Astrocyte of the spinal cord (primary cell): Measurements from ENCODE around the gene RBM26.

Source experiments
- DNase-seq: peaks from one replicate; pipeline ENCODE4 v3.0.0; 2011; ENCODE audit warnings: low read depth, low spot score
- H3K4me3 ChIP-seq: 2 replicates; pipeline ENCODE4 v1.5.1; 2011; ENCODE audit warnings: low read depth, mild to moderate bottlenecking, low read length, moderate library complexity
- in situ Hi-C: cut with HindIII; loops from 2 replicates; pipeline ENCODE4 v1.10.0; 2017; ENCODE audit warnings: low sequenced_read_pairs
- TF ChIP-seq, protein P1 (sequence below): IDR thresholded peaks from 2 replicates; pipeline ENCODE4 v1.5.1; 2012; ENCODE audit warnings: low read depth, mild to moderate bottlenecking, low read length, inconsistent platforms

Gene RBM26

DNA sequence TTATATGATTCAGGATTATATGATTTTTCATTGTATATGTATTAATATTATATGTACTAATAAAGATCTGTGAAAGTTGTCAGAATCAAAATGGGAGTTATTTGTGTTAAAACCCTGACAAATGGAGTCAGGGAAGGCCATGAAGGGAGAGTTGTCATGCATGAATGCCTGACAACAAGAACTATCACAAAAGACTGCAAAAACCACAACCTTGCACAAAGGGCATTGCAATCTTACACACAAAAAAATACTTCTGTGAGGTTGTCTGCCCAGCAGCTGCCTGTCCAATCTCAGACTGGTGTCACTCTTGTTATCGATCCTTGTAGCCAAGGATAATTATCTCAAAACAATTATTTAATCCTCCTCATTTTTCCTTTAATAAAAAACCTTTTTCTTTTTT is 21.2 kb upstream of the RBM26 start:
- H3K4me3 ChIP-seq: no peak overlapping the region
- in situ Hi-C loops: no loop called here
- DNase-seq: no peak
- TF ChIP-seq, protein P1, sequence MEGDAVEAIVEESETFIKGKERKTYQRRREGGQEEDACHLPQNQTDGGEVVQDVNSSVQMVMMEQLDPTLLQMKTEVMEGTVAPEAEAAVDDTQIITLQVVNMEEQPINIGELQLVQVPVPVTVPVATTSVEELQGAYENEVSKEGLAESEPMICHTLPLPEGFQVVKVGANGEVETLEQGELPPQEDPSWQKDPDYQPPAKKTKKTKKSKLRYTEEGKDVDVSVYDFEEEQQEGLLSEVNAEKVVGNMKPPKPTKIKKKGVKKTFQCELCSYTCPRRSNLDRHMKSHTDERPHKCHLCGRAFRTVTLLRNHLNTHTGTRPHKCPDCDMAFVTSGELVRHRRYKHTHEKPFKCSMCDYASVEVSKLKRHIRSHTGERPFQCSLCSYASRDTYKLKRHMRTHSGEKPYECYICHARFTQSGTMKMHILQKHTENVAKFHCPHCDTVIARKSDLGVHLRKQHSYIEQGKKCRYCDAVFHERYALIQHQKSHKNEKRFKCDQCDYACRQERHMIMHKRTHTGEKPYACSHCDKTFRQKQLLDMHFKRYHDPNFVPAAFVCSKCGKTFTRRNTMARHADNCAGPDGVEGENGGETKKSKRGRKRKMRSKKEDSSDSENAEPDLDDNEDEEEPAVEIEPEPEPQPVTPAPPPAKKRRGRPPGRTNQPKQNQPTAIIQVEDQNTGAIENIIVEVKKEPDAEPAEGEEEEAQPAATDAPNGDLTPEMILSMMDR: no peak

DNA sequence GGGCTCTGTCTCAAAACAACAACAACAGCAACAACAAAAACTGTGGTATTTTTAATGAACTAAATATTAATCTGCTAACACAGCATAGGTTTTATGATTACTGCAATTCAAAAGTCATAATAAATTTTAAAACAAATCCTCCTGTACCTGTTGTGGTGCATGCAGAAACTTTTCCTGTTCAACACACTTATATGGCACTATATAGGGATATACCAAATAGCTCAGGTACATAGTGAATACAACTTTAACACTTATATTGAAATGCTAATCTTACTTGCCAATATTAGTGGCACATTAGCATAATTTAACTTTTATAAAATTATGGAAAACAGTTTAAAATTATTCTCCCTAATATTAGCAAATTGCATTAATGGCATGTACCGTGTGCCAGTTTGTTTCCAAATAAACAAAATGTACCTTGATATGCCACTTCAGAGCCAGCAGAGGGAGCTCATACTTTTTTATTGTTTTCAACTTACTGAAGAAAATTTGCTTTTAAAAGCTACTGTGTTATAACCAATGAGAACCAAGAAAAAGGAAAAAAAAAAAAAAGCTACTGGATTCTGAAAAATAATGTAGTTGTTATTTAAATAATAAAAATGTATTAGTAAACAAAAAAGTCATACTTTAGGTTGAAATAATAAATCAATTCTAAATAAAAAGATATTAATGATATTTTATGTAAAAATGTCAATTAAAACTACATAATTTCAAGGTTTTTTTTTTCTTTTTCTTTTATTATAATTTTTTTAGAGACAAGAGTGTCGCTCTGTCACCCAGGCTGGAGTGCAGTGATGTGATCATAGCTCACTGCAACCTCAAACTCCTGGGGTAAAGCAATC is 18.0 kb upstream of the RBM26 start:
- in situ Hi-C loops: no loop called here
- H3K4me3 ChIP-seq: no peak overlapping the region
- DNase-seq: peak; percentile 74
- TF ChIP-seq, protein P1: peak; percentile 59

DNA sequence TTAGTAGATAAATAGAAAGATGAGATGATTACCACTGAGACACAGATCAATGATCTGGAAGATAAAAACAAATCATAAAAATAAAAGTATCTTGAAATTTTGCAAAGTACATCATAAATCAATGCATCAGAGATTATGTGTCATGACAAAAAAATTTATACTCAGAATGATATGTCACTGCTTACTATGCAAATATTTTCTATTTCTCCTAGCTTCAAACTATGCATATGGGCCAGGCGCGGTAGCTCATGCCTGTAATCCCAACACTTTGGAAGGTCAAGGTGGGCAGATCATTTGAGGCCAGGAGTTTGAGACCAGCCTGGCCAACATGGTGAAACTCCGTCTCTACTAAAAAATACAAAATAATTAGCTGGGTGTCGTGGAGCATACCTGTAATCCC is 17.3 kb upstream of the RBM26 start:
- in situ Hi-C loops: no loop called here
- DNase-seq: no peak
- TF ChIP-seq, protein P1: no peak
- no peak overlapping the region for H3K4me3 ChIP-seq

DNA sequence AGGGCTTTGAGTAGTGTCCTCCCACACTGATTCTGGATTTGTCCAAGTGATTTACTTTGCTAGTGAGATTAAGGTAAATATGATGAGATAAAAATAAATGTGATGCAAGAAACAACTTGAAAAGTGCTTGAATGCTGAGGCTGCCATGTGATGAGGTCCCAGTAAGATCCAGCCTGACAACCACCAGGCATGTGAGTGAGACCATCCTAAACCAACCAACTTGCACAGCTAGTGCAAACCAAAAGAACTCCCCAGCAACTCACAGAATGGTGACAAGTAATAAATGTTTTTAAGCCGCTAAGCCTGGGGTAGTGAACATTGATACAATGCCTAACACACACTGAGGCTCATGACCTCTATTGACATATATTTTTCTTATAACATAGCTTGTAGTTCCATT is 13.3 kb upstream of the RBM26 start:
- no peak overlapping the region for H3K4me3 ChIP-seq
- in situ Hi-C loops: no loop called here
- DNase-seq: no peak
- TF ChIP-seq, protein P1: no peak

DNA sequence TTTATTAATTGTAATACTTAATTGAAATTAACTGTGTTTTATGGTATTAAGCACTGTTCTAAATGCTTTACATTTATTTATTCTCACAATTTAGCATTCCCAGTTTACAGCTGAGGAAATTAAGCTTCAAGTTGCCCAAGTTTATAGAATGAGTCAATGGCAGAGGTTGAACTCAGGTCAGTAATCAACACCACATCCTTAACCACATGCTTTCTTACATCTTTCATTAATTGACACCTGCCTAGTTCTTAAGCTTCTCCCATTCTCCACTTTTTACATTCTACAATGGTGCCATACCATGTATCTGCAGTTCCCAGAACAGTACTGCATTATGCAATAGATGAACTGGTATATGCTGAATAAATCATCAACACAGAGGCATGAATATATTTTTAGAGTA is 11.7 kb upstream of the RBM26 start:
- in situ Hi-C loops: no loop called here
- no peak overlapping the region for H3K4me3 ChIP-seq
- DNase-seq: no peak
- TF ChIP-seq, protein P1: no peak

DNA sequence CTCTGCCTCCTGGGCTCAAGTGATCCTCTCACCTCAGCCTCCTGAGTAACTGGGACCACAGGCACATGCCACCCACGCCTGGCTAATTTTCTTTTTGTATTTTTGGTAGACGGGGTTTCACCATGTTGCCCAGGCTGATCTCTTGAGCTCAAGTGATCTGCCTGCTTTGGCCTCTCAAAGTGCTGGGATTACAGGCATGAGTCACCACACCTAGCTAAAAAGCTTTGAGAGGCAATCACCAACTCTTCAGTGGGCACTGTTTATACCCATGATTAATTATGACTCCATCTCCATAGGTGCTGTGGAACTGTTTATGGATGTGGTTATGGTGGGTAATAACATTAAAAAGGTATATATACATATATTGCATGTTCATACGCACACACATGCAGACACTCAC is 7.5 kb upstream of the RBM26 start:
- no peak overlapping the region for H3K4me3 ChIP-seq
- DNase-seq: no peak
- TF ChIP-seq, protein P1: no peak
- in situ Hi-C loops: no loop called here
